ENCODE results near the gene IGF2BP1.

- TF ChIP-seq CTCF (IDR thresholded peaks at IDR 0.05; ENCODE audit: borderline replicate concordance, extremely low read depth, low read length, poor library complexity, severe bottlenecking) (no peak), EZH2 (IDR thresholded peaks at IDR 0.05; ENCODE audit: borderline replicate concordance, low read depth, low read length, severe bottlenecking) (no peak)
Measured at GRCh38 chr17:49001671-49002070, 4.5 kb downstream of the IGF2BP1 start.
